ENCODE measurements around the gene PTRH2. TPM values are rescaled to one million over a fixed set of nuclear protein-coding genes. Genes with fewer than 3 reads are reported as not detected.

The PTRH2 gene
- total RNA-seq, 2 experiments from 2014 or later: 45.3 to 48.9 TPM

GRCh38 chr17:59727817-59728533, 20.7 kb upstream of the PTRH2 start:
- ChIA-PET CTCF (no interaction called here), POLR2A (interaction anchor here (0.7 kb wide), 1 partner anchor 126 kb away, joined by 3 read pairs; no protein-coding TSS in a partner anchor)

GRCh38 chr17:59725691-59726090, 18.5 kb upstream of the PTRH2 start:
- ChIA-PET POLR2A (no interaction called here), CTCF (interaction anchor here (0.9 kb wide), 1 partner anchor 134 kb away, joined by 3 read pairs; no protein-coding TSS in a partner anchor)

- POLR2A ChIA-PET: no interaction called here
- CTCF ChIA-PET: interaction anchor here (1.0 kb wide), 1 partner anchor 194 kb away, joined by 3 read pairs; no protein-coding TSS in a partner anchor
These were observed 16.4 kb upstream of the PTRH2 start for GRCh38 chr17:59723607-59724006.

- ChIA-PET CTCF (no interaction called here), POLR2A (no interaction called here)
These were observed 15.8 kb upstream of the PTRH2 start for GRCh38 chr17:59723041-59723440.

GRCh38 chr17:59722623-59723022, 15.4 kb upstream of the PTRH2 start:
- ChIA-PET POLR2A (no interaction called here), CTCF (no interaction called here)

- CTCF ChIA-PET: no interaction called here
- POLR2A ChIA-PET: no interaction called here
These were observed 12.3 kb upstream of the PTRH2 start for GRCh38 chr17:59719526-59719925.

- POLR2A ChIA-PET: no interaction called here
- CTCF ChIA-PET: no interaction called here
These were observed 9.2 kb upstream of the PTRH2 start for GRCh38 chr17:59716427-59716826.

- ChIA-PET POLR2A (no interaction called here), CTCF (interaction anchor here (0.7 kb wide), 1 partner anchor 10 kb away, joined by 4 read pairs; no protein-coding TSS in a partner anchor)
These were observed 7.0 kb upstream of the PTRH2 start for GRCh38 chr17:59714255-59714654.

- POLR2A ChIA-PET: no interaction called here
These were observed 5.6 kb upstream of the PTRH2 start for GRCh38 chr17:59712862-59713261.

GRCh38 chr17:59711936-59712335, 4.7 kb upstream of the PTRH2 start:
- ChIA-PET CTCF (no interaction called here), POLR2A (no interaction called here)

More at GRCh38 chr17:59712862-59713261, 5.6 kb upstream of the PTRH2 start:
- CTCF ChIA-PET: no interaction called here

GRCh38 chr17:59707971-59708430, 771 bp upstream of the PTRH2 start:
- ChIA-PET POLR2A (interaction anchor here (0.5 to 1.8 kb wide), 7 partner anchors 40 to 472 kb away, joined by 3 to 9 read pairs (median 4); partner anchors contain the start of gene CLTC), CTCF (interaction anchor here (0.6 to 1.5 kb wide), 4 partner anchors 38 to 152 kb away, joined by 3 to 5 read pairs (median 4); no protein-coding TSS in a partner anchor)

GRCh38 chr17:59702304-59702703, 4.9 kb downstream of the PTRH2 start:
- ChIA-PET POLR2A (no interaction called here), CTCF (no interaction called here)

- ChIA-PET POLR2A (no interaction called here), CTCF (no interaction called here)
These were observed 7.4 kb downstream of the PTRH2 start for GRCh38 chr17:59699786-59700185.

GRCh38 chr17:59699218-59699617, 8.0 kb downstream of the PTRH2 start:
- POLR2A ChIA-PET: interaction anchor here (0.6 kb wide), 1 partner anchor 144 kb away, joined by 4 read pairs; no protein-coding TSS in a partner anchor
- CTCF ChIA-PET: no interaction called here

GRCh38 chr17:59698143-59698542, 9.1 kb downstream of the PTRH2 start:
- POLR2A ChIA-PET: no interaction called here

GRCh38 chr17:59696682-59697277, 10.4 kb downstream of the PTRH2 start:
- CTCF ChIA-PET: no interaction called here
- POLR2A ChIA-PET: no interaction called here

More at GRCh38 chr17:59698143-59698542, 9.1 kb downstream of the PTRH2 start:
- CTCF ChIA-PET: no interaction called here

- CTCF ChIA-PET: no interaction called here
- POLR2A ChIA-PET: no interaction called here
These were observed 11.1 kb downstream of the PTRH2 start for GRCh38 chr17:59695945-59696681.

GRCh38 chr17:59694344-59694743, 12.9 kb downstream of the PTRH2 start:
- CTCF ChIA-PET: interaction anchor here (0.6 kb wide), 1 partner anchor 678 kb away, joined by 5 read pairs; no protein-coding TSS in a partner anchor
- POLR2A ChIA-PET: no interaction called here

- ChIA-PET POLR2A (no interaction called here), CTCF (no interaction called here)
These were observed 13.6 kb downstream of the PTRH2 start for GRCh38 chr17:59693582-59693981.

GRCh38 chr17:59688496-59688895, 18.7 kb downstream of the PTRH2 start:
- POLR2A ChIA-PET: no interaction called here
- CTCF ChIA-PET: interaction anchor here (0.6 kb wide), 1 partner anchor 1069 kb away, joined by 6 read pairs; no protein-coding TSS in a partner anchor

Data from activated CD8-positive, alpha-beta memory T cell treated with anti-CD3 and anti-CD28 coated beads for 36 hours (primary cell).